D341Med (cell line): ENCODE data around the gene ARR3.
"Not testable (repeated sequence)": the region's sequence is repeated elsewhere in the genome, so short reads cannot be mapped to it uniquely, and the experiment has no call there.

ENCODE experiments used
- DNase-seq: peaks from one replicate; pipeline ENCODE4 v3.0.0; 2012; ENCODE audit warnings: low spot score

Gene ARR3

DNA sequence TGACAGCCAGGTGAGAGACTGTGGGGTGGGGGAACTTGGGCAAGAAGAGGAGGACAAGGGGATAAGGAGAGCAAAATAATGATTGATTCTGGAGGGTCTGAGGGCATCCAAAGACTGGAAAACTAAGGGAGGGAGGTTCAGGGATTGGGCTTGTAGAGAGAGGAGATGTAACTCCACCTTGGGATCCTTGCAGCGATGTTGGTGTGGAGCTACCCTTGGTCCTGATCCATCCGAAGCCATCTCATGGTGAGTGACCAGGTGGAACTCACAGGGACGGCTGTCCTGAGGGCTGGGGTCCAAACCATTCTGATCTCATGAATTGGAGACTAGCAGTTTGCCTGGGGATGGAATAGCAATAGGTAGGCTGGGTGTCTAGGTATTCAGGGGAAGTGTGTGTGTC lies 12.4 kb downstream of the ARR3 start:
- no peak for DNase-seq

DNA sequence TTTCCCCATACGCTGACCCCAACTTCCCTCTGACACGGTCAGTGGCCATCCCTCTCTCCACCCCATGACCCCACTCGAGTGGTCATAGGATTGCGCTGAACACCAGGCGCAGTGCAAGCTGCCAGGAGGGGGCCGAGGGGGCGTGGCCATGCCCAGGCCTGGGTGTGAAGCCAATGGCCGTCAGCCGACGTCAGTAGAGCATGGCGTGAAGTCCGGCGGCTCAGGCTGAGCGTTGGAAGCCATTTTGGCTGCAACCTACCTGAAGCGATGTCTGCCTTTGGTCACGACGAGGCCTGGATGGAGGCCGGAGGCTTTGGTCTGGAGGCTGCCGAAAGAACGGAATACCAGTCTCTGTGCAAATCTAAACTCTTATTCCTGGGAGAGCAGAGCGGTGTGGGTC lies 13.8 kb downstream of the ARR3 start, which contains the start of gene RAB41:
RAB41 (plus strand) TSS at position 222 of the 400 bp plus-strand sequence; CDS start at position 268, 46 bp downstream.
- DNase-seq, result no peak

DNA sequence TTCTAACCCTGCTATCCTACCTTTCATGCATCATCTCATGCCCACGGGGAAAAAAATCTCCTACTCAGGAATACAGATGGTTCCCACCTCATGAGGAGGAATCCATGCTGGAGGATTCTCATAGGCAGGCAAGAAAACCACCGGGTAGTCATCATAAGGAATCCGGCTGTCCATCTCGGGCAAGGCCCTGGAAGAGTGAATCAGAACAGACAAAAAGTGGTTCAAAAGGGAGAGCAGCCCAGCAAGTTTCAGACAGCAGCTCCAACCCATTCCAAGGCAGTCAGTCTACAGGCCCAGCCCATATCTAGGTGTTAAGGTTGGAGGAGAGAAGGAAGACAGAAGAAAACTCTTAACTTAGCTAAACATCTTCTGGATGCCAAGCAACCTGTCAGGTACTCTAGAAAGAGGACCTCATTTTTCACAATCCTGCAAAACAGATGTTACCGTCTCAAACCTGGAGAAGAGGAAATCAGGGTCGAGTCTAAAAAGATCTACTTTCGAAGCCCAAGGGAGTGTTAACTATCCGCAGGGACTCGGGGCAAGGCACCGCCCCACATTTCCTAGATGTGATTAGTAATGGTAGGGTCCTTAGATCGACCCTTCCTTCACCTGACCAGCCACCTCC lies 21.1 kb downstream of the ARR3 start:
- DNase-seq, result no peak

DNA sequence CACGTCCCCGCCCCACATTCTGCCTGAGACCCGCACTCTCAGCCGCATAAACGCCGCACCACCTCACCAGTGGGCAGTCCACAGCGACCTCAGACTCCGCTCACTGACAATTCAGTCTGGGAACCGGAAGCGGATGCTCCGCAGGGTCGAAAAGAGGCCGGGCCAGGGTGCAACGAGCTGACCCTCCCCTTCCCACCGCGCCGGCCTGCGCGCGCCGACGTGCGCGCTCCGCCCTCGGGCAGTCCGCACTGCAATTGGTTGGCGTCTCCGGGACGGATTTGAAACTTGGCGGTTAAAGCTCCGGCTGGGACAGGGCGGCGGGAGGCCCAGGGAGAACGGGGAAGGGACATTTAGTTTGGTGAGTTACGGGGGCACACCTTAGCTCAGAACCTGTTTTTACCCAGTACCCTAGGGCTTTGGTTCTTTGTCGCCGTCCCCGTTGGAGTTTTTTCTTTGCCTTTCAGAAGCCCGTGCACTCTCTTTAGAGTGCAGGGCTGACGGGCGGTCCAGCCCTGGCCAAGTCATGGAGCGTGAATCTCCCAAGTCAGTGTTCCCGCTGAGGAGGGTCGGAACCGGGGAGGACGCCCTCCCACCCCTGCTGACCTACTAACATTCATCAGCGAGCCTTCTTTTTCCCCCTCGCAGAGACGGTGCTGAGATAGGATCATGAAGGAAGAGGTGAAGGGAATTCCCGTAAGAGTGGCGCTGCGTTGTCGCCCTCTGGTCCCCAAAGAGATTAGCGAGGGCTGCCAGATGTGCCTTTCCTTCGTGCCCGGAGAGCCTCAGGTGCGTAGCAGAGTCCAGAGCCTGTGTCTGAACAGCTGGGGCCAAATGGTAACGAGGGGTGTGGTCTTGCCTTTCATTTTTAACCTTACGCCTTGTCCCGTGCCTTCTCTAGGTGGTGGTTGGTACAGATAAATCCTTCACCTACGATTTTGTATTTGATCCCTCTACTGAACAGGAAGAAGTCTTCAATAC lies 21.9 kb downstream of the ARR3 start, which contains the start of the genes KIF4A and PDZD11:
KIF4A (plus strand) TSS at position 312 of the 978 bp plus-strand sequence; CDS start at position 667, 355 bp downstream.
PDZD11 (minus strand) TSS at position 135 of the 978 bp plus-strand sequence. CDS start 586 bp downstream, outside the sequence.
- peak; percentile 95 for DNase-seq

DNA sequence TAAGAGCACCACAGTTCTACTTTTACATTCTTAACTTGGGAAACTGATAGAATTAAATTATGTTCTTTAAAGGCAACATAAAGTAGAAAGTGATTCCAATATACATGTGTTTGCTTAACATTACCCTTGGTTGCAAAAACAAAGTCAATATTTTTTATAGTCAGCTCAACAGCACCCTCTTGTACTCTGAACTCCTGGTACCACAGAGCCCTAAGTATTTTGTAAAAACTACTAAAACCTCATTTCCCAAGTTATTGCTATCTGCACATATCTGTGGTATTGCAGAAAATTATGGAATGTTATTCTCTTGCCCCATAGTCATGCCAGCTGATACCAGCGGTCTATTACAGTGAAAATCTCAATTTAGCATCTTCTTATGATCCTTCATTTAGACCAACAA lies 24.7 kb downstream of the ARR3 start:
- DNase-seq, result no peak

DNA sequence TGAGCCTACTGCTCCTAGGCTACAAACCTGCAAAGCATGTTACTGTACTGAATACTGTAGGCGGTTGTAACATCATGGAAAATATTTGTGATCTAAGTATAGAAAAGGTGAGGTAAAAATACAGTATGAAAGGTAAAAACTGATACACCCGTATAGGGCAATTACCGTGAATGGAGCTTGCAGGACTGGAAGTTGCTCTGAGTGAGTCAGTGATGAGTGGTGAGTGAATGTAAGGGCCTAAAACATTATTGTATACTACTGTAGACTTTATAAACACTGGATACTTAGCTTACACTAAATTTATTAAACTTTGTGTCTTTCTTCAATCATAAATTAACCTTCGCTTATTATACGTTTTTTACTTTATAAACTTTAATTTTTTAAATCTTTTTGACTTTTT lies 25.5 kb downstream of the ARR3 start:
- DNase-seq, result no peak

DNA sequence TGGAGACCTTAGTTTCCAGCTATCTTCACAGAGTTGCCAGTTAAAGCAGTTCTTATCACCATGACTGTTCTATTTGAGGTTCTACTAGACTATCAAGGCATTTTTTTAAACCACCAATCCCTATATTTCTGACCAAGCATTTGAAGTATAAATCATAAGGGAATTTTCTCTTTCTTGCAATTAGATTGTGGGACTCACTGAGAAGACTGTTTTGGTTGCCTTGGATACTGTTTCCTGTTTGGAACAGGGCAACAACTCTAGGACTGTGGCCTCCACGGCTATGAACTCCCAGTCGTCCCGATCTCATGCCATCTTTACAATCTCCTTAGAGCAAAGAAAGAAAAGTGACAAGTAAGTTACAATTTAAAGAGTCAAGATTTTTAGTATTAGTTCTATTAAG lies 33.6 kb downstream of the ARR3 start:
- DNase-seq, result no peak

DNA sequence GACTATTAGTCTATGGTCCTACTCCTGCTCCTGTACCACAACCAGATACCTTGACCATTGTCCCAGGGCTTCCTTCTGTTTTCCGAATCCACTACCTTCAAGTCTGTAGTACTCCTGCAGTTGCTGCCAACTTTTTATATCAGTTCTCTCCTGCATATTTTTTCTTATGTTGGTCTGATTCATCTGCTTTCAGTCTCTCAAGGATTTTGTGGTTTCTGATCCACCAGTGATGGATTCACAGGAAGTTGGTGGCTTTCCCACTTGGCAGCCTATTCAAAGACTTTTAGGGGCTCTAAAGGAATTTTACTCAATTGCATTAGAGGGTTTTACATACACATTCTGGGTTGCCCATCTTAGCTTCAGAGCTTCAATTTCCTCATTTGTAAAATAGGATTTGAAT lies 45.4 kb downstream of the ARR3 start:
- DNase-seq, result no peak

DNA sequence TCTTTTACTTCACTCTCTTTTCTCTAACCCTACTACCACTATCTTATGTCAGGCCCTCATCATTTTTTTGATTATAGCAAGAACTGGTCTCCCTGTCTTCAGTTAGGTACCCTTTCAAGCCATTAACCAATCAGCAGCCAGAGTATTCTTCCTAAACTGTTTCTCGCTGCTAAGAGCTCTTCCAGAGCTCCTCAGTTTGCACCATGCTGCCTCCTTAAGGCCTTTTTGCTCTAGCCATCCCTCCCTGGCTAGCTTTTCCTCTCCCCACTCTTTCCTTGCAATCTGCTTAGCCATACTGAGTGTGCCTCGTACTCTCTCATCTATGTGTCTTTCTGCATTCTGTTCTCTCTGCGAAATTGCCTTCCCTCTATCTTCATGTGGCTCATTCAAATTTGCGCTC lies 54.6 kb downstream of the ARR3 start:
- DNase-seq, result no peak

DNA sequence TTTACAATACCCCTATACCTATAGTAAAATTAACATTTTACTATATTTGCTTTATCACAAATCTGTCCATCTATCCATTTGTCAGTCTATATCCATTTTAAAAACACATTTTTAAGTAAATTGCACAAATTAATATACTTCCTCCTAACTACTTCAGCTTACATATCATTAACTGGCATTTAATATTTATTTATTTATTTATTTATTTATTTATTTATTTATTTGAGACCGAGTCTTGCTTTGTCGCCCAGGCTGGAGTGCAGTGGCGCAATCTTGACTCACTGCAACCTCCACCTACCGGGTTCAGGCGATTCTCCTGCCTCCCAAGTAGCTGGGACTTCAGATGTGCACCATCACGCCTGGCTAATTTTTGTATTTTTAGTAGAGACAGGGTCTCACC lies 55.5 kb downstream of the ARR3 start:
- DNase-seq, result not testable (repeated sequence)

DNA sequence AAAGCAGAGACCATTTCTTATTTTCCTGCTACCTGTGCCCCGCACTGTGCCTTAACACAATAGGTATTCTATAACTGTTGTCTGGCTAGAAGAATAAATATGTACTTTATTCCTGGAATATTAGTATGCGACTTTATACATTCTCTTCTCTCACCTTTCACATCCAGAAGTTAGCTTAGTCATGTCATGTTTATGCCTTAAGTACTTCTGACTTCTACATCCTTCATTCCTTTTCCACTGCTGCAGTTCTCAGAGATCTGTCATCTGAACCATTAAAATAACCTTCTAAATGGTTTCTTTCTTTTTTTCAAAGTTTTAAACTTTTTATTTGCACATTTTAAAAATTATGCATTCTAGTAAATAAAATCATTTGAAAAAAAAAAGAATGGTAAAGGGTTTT lies 56.2 kb downstream of the ARR3 start:
- no peak for DNase-seq

DNA sequence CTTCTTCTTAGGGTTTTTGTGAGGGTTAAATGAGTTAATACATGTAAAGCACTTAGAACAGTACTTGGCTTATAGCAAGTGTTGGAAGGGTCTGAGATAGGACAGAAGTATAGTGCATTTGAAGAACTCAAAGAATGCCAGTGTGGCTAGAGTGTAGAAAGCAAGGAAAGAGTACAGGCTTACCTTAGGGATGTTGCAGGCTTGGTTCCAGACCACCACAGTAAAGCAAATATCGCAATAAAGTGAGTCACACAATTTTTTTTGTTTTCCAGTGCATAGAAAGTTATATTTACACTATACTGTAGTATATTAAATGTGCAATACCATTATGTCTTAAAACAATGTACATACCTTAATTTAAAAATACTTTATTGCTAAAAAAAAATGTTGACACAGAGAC lies 63.0 kb downstream of the ARR3 start:
- no peak for DNase-seq
